CD4-positive, alpha-beta T cell treated with Interleukin-12 subunit alpha and Interleukin-12 subunit beta, for 1 hour (primary cell): ENCODE results near the gene IPO4.
A peak's percentile ranks its signal among the peaks of the same experiment; 100 is the strongest.

Experiments
- DNase-seq: peaks from one replicate; pipeline ENCODE4 v3.0.0-alpha.2; 2020

Gene IPO4

GRCh38 chr14:24172871-24173281 lies 15.7 kb downstream of the IPO4 start:
- no peak for DNase-seq

DNA sequence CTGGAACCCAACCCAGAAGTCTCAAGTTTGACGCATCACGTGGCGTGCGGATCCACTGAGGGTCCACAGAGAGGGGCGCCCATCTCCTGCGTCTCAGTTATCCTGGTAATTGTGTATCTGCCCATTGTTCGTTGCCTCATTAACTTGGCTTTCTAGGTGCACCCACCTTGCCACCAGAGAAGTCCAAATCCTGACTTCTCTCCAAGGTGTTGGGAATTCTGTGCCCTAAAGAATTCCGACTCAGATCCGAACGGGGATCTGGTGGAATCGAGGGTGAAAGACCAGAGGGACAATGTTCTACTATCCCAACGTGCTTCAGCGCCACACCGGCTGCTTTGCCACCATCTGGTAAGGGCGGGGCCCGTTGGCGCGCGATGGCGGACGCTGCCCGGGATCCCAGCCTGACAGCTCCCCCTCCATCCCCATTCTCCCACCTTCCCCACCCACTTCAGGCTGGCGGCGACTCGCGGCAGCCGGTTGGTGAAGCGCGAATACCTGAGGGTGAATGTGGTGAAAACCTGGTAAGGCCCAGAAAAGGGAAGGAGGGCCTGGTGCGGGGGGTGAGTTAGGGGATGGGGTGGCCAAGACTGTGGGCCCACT lies 16.3 kb downstream of the IPO4 start:
- DNase-seq, result no peak

- peak; percentile 65 for DNase-seq
These were observed 17.0 kb downstream of the IPO4 start, which contains the start of gene REC8 for GRCh38 chr14:24171422-24172260. REC8 (plus strand) TSS chr14:24172080; CDS start chr14:24172553, 473 bp downstream.

GRCh38 chr14:24167469-24168114 lies 21.0 kb downstream of the IPO4 start:
- no peak for DNase-seq

DNA sequence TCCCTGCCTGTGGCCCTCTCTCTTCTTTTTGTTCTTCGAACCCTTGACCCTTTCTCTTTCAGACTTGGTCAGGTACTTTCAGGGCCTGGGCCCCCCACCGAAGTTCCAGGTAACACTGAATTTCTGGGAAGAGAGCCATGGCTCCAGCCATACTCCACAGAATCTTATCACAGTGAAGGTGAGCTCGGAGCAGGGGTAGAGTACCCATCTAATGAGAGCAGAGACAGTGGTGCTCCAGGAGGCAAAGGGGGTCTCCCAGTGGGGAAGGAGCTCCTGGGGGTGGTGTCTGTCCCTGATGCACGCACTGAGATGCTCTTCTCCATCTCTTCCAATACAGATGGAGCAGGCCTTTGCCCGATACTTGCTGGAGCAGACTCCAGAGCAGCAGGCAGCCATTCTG lies 22.8 kb downstream of the IPO4 start:
- no peak for DNase-seq

- DNase-seq, result no peak
These were observed 24.1 kb downstream of the IPO4 start for GRCh38 chr14:24164518-24164991.

- no peak for DNase-seq
These were observed 26.5 kb downstream of the IPO4 start for GRCh38 chr14:24162093-24162492.

- peak; percentile 98 for DNase-seq
These were observed 27.5 kb downstream of the IPO4 start, which contains the start of gene IRF9 for GRCh38 chr14:24160850-24161804. IRF9 (plus strand) TSS chr14:24161265; CDS start chr14:24162145, 880 bp downstream.

DNA sequence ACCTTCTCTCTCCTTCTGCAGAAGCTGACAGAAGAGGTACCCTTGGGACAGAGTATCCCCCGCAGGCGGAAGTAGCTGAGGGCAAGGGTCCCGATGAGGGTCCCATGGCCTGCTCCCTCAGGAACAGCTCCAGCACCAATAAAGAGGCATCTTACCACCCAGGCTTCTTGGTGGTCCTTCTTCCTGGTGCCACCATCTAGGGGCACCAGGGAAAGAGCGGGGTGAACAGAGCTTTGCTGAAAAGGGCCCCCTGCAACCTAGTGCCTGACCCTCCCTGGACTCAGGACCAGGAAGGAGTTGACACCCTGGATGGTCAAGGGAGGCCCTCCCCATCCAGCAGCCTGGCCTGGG lies 28.1 kb downstream of the IPO4 start:
- no peak for DNase-seq

GRCh38 chr14:24159777-24160498 lies 28.7 kb downstream of the IPO4 start:
- DNase-seq, result no peak

DNA sequence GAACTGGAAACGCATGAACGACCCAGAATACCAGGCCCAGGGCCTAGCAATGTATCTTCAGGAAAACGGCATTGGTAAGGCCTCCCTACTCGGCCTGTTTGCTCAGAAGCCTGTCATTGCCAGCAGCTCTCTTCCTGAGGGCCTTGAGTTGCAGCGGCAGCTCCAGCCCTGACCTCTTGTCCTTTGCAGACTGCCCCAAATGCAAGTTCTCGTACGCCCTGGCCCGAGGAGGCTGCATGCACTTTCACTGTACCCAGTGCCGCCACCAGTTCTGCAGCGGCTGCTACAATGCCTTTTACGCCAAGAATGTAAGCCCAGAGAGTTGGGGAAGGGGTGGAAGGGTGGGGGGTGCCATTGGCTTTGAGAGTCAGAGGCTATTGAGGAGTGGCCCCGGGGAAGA lies 31.3 kb downstream of the IPO4 start:
- DNase-seq, result no peak

DNA sequence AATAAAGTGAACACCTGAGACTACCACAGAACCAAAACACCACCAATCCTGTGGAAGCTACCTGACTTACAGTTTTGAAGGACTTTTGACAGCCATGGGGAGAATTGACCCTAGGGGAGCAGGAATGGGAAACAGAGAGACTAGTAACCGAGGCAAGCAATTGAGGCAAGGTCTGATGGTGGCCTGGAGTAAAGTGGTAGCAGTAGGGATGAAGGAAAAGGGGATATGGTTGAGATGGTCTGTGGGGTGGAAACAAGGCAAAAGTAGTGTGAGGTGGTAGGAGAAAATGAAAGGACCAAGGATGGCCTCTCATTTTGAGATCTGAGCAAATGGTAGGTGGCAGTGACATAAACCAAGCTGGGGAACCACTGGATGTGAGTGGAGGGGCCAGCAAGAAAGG lies 31.8 kb downstream of the IPO4 start:
- DNase-seq, result no peak

- no peak for DNase-seq
These were observed 33.5 kb downstream of the IPO4 start for GRCh38 chr14:24155100-24155499.

DNA sequence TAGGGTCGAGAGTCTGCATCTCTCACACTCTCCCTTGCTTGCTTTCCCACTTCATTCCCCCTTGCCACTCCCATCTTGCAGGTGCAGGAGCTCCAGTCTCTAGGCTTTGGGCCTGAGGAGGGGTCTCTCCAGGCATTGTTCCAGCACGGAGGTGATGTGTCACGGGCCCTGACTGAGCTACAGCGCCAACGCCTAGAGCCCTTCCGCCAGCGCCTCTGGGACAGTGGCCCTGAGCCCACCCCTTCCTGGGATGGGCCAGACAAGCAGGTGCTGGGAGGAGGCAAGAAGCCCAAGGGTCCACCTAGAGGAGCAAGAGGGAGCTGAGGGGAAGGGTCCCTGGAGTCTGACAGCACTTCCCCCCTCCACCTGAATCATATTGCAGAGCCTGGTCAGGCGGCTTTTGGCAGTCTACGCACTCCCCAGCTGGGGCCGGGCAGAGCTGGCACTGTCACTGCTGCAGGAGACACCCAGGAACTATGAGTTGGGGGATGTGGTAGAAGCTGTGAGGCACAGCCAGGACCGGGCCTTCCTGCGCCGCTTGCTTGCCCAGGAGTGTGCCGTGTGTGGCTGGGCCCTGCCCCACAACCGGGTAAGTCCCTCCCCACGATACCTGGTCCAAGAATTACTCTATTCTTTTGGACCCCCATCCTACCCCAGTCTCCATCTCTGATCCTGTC lies 37.1 kb downstream of the IPO4 start:
- no peak for DNase-seq

DNA sequence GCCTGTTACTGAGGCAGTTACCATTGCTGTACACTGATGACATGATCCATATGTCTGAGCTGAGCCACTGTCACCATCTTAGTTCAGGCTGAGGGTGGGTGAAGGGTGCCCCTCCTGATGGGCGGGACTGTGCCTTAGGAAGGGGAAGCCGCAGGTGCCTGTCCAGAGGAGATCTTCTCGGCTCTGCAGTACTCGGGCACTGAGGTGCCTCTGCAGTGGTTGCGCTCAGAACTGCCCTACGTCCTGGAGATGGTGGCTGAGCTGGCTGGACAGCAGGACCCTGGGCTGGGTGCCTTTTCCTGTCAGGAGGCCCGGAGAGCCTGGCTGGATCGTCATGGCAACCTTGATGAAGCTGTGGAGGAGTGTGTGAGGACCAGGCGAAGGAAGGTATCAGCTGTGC lies 37.6 kb downstream of the IPO4 start:
- DNase-seq, result no peak

DNA sequence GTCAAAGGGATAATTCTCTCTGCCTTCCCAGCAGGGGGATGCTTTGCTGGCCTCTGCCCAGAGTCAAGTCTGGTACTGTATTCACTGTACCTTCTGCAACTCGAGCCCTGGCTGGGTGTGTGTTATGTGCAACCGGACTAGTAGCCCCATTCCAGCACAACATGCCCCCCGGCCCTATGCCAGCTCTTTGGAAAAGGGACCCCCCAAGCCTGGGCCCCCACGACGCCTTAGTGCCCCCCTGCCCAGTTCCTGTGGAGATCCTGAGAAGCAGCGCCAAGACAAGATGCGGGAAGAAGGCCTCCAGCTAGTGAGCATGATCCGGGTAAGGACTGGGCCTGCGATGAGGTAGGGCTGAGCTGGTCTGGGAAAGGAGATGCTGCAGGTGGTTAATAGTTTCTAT lies 38.0 kb downstream of the IPO4 start:
- no peak for DNase-seq

DNA sequence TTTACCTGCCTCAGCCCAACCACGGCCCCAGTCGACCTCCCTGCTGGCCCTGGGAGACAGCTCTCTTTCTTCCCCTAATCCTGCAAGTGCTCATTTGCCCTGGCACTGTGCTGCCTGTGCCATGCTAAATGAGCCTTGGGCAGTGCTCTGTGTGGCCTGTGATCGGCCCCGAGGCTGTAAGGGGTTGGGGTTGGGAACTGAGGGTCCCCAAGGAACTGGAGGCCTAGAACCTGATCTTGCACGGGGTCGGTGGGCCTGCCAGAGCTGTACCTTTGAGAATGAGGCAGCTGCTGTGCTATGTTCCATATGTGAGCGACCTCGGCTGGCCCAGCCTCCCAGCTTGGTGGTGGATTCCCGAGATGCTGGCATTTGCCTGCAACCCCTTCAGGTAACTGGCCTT lies 38.6 kb downstream of the IPO4 start:
- no peak for DNase-seq

DNA sequence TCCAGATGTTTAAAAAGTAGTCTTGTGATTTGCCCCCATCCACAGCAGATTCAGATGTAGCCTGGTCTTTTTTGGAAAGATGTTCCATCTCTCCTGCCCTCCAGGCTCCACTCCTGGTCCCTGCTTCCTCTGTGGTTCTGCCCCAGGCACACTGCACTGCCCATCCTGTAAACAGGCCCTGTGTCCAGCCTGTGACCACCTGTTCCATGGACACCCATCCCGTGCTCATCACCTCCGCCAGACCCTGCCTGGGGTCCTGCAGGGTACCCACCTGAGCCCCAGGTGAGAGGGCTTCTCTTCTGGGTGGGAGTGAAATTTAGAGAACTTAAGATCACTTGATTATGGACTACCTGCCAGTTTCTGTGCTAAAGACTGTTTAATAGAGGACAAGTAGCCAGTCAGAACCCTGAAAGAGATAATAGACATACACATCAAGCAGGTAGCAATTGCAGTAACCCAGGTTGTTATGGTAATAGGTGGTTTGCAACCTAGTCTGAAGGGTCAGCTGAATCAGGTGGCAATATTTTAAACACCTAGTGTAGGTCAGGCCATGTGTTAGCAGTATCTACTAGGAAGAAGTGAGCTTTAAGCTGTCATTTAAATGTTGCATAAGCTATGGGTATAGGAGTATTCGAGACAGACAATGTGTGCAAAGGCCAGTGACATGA lies 39.2 kb downstream of the IPO4 start:
- no peak for DNase-seq

- DNase-seq, result no peak
These were observed 40.7 kb downstream of the IPO4 start for GRCh38 chr14:24147761-24148428.
